HG03196 (cell line): ENCODE data around the gene PLEKHG4.

Experiments
- ATAC-seq: cut with Tn5 transposase; IDR thresholded peaks from one replicate; pipeline ENCODE4 v1.9.1; 2021; ENCODE audit not compliant: unreplicated experiment

PLEKHG4 gene

GRCh38 chr16:67327743-67328142 lies 48.4 kb downstream of the PLEKHG4 start:
- ATAC-seq: no peak

GRCh38 chr16:67329901-67330300 lies 50.6 kb downstream of the PLEKHG4 start:
- no peak for ATAC-seq

- ATAC-seq: no peak
These were observed 54.0 kb downstream of the PLEKHG4 start for GRCh38 chr16:67333315-67333714.

GRCh38 chr16:67336116-67336515 lies 56.8 kb downstream of the PLEKHG4 start:
- ATAC-seq: no peak

GRCh38 chr16:67336648-67337047 lies 57.3 kb downstream of the PLEKHG4 start:
- ATAC-seq: no peak
